OCI-LY1 (cell line): ENCODE results near the gene ARID5B.

ENCODE experiments used
- H2AFZ ChIP-seq: fragments of 200-600 bp; sonication (generic), shearing (Covaris generic); 2 replicates; pipeline ENCODE4 v1.6.0; 2014; ENCODE audit warnings: antibody characterized with exemption, mild to moderate bottlenecking, low read length
- H3F3A ChIP-seq: fragments of 200-600 bp; sonication (generic), shearing (Covaris generic); 2 replicates; pipeline ENCODE4 v1.6.0; 2014; ENCODE audit warnings: mild to moderate bottlenecking, antibody characterized with exemption, low read length, moderate library complexity; ENCODE audit not compliant: insufficient read depth
- H3K27ac ChIP-seq: fragments of 200-600 bp; sonication (generic); 2 replicates; pipeline ENCODE4 v1.5.1; 2014; ENCODE audit warnings: low read length, mixed run types, mild to moderate bottlenecking, low read depth; ENCODE audit not compliant: poor library complexity, severe bottlenecking
- H3K27me3 ChIP-seq: fragments of 200-600 bp; sonication (generic); 2 replicates; pipeline ENCODE4 v1.6.0; 2014; ENCODE audit warnings: antibody characterized with exemption, mild to moderate bottlenecking, low read length, moderate library complexity; ENCODE audit not compliant: insufficient read depth
- H3K36me3 ChIP-seq: fragments of 200-600 bp; sonication (generic); 2 replicates; pipeline ENCODE4 v1.6.1; 2014; ENCODE audit warnings: mild to moderate bottlenecking, antibody characterized with exemption, low read length, moderate library complexity, mixed read lengths; ENCODE audit not compliant: insufficient read depth
- H3K4me1 ChIP-seq: fragments of 200-600 bp; sonication (generic); 2 replicates; pipeline ENCODE4 v1.5.1; 2014; ENCODE audit warnings: mild to moderate bottlenecking, low read length, moderate library complexity; ENCODE audit not compliant: insufficient read depth, severe bottlenecking
- H3K4me2 ChIP-seq: fragments of 200-600 bp; sonication (generic), shearing (Covaris generic); 2 replicates; pipeline ENCODE4 v1.6.1; 2014; ENCODE audit warnings: low read length
- H3K4me3 ChIP-seq: fragments of 200-600 bp; sonication (generic); 2 replicates; pipeline ENCODE4 v1.5.1; 2014; ENCODE audit warnings: low read length, low read depth, mild to moderate bottlenecking, mixed read lengths; ENCODE audit not compliant: poor library complexity, severe bottlenecking
- H3K79me2 ChIP-seq: fragments of 200-600 bp; shearing (Covaris generic); 2 replicates; pipeline ENCODE4 v1.6.1; 2016; ENCODE audit warnings: mixed run types, low read length, mixed read lengths; ENCODE audit not compliant: insufficient read depth
- H3K9ac ChIP-seq: fragments of 200-600 bp; sonication (generic), shearing (Covaris generic); 2 replicates; pipeline ENCODE4 v1.6.1; 2014; ENCODE audit warnings: mild to moderate bottlenecking, low read length, mixed read lengths
- H3K9me2 ChIP-seq: fragments of 200-600 bp; sonication (generic), shearing (Covaris generic); 2 replicates; pipeline ENCODE4 v1.6.1; 2014; ENCODE audit warnings: low read depth, mild to moderate bottlenecking, low read length, mixed read lengths
- H3K9me3 ChIP-seq: fragments of 200-600 bp; shearing (Covaris generic); 2 replicates; pipeline ENCODE4 v1.6.1; 2014; ENCODE audit warnings: low read length, mixed read lengths
- H4K20me1 ChIP-seq: fragments of 200-600 bp; sonication (generic), shearing (Covaris generic); 2 replicates; pipeline ENCODE4 v1.6.0; 2016; ENCODE audit warnings: mild to moderate bottlenecking, low read length; ENCODE audit not compliant: insufficient read depth
- CTCF ChIP-seq: fragments of 200-600 bp; sonication (generic), shearing (Covaris generic); IDR thresholded peaks from 2 replicates; pipeline ENCODE4 v1.5.1; 2017; ENCODE audit warnings: mild to moderate bottlenecking, antibody characterized with exemption, low read length, moderate library complexity, mixed read lengths
- EZH2 ChIP-seq: fragments of 200-600 bp; sonication (generic), shearing (Covaris generic); IDR thresholded peaks from 2 replicates; pipeline ENCODE4 v1.8.0; 2017; ENCODE audit warnings: borderline replicate concordance, mixed run types, mild to moderate bottlenecking, antibody characterized with exemption, low read length, moderate library complexity, mixed read lengths

The ARID5B gene

GRCh38 chr10:62093863-62094291 lies 192.4 kb downstream of the ARID5B start:
- H3K4me2 ChIP-seq, result no peak overlapping the region

GRCh38 chr10:62095181-62096122 lies 194.0 kb downstream of the ARID5B start:
- H3K9me3 ChIP-seq, result no peaks in the 10 kb centered on the region
- H3K4me1 ChIP-seq, result peaks cover 19% of the 10 kb centered on the region
- H3F3A ChIP-seq, result no peaks in the 10 kb centered on the region
- TF ChIP-seq EZH2 (no peak), CTCF (no peak)
- no peaks in the 10 kb centered on the region for H3K27me3 ChIP-seq
- H3K9me2 ChIP-seq, result no peaks in the 10 kb centered on the region
- peaks cover 43% of the 10 kb centered on the region for H3K36me3 ChIP-seq
- no peaks in the 10 kb centered on the region for H3K79me2 ChIP-seq
- H2AFZ ChIP-seq, result no peak overlapping the region
- H4K20me1 ChIP-seq, result no peaks in the 10 kb centered on the region
- no peak overlapping the region for H3K9ac ChIP-seq
- H3K4me3 ChIP-seq, result no peak overlapping the region
- no peak overlapping the region for H3K27ac ChIP-seq
- H3K4me2 ChIP-seq, result no peak overlapping the region

More at GRCh38 chr10:62093863-62094291, 192.4 kb downstream of the ARID5B start:
- no peaks in the 10 kb centered on the region for H3F3A ChIP-seq
- H3K9ac ChIP-seq, result no peak overlapping the region
- H2AFZ ChIP-seq, result no peak overlapping the region
- H3K9me3 ChIP-seq, result no peaks in the 10 kb centered on the region
- H3K4me3 ChIP-seq, result no peak overlapping the region
- peaks cover 11% of the 10 kb centered on the region for H3K4me1 ChIP-seq
- no peaks in the 10 kb centered on the region for H3K9me2 ChIP-seq
- H4K20me1 ChIP-seq, result no peaks in the 10 kb centered on the region
- H3K79me2 ChIP-seq, result no peaks in the 10 kb centered on the region
- no peaks in the 10 kb centered on the region for H3K27me3 ChIP-seq
- peaks cover 59% of the 10 kb centered on the region for H3K36me3 ChIP-seq
- no peak overlapping the region for H3K27ac ChIP-seq
- TF ChIP-seq EZH2, result no peak
- no peak for TF ChIP-seq CTCF

GRCh38 chr10:62096256-62096933 lies 194.9 kb downstream of the ARID5B start:
- Histone ChIP-seq H3K27ac (no peak overlapping the region), H3K4me2 (no peak overlapping the region), H3K79me2 (no peaks in the 10 kb centered on the region), H2AFZ (no peak overlapping the region), H3K36me3 (peaks cover 34% of the 10 kb centered on the region), H3K9me2 (no peaks in the 10 kb centered on the region), H3K9ac (no peak overlapping the region), H3K27me3 (no peaks in the 10 kb centered on the region), H3K4me1 (peaks cover 19% of the 10 kb centered on the region), H3K4me3 (no peak overlapping the region), H4K20me1 (no peaks in the 10 kb centered on the region), H3K9me3 (no peaks in the 10 kb centered on the region), H3F3A (no peaks in the 10 kb centered on the region)
- no peak for TF ChIP-seq EZH2
- TF ChIP-seq CTCF, result no peak
